Measurements from ENCODE around the gene MANSC4. TPM values are rescaled to one million over a fixed set of nuclear protein-coding genes. Genes with fewer than 3 reads are reported as not detected.

MANSC4 gene
- total RNA-seq, 1 donor, result not detected

GRCh38 chr12:27812502-27812901 lies 32.5 kb upstream of the MANSC4 start:
- TF ChIP-seq, protein P1, sequence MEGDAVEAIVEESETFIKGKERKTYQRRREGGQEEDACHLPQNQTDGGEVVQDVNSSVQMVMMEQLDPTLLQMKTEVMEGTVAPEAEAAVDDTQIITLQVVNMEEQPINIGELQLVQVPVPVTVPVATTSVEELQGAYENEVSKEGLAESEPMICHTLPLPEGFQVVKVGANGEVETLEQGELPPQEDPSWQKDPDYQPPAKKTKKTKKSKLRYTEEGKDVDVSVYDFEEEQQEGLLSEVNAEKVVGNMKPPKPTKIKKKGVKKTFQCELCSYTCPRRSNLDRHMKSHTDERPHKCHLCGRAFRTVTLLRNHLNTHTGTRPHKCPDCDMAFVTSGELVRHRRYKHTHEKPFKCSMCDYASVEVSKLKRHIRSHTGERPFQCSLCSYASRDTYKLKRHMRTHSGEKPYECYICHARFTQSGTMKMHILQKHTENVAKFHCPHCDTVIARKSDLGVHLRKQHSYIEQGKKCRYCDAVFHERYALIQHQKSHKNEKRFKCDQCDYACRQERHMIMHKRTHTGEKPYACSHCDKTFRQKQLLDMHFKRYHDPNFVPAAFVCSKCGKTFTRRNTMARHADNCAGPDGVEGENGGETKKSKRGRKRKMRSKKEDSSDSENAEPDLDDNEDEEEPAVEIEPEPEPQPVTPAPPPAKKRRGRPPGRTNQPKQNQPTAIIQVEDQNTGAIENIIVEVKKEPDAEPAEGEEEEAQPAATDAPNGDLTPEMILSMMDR (IDR thresholded peaks at IDR 0.05; ENCODE audit: insufficient read depth, low read length), result no peak

DNA sequence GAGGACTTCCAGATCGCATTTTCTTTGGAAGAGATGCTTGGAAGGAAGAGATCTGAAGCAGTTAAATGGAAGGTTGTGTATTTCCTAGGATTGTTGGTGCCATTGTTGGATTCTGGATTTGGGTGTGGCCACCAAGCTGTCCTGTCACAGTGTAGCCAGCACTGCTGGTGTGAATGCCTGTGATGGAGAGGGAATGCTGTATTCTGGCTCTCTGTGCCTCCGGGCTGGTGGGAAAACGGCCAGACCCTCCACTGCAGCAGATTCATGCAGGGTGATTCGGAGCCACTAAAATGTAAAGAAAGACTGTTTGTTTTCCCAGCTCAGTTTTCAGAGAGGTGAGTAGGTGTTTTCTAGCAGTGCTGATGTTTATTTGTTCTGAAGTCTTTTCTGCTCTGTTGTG lies 30.7 kb upstream of the MANSC4 start:
- TF ChIP-seq, protein P1 (IDR thresholded peaks at IDR 0.05; ENCODE audit: insufficient read depth, low read length), result no peak
- no peak overlapping the region for H3K4me3 ChIP-seq (ENCODE audit: low read depth, low read length)
- no peak for DNase-seq (ENCODE audit: low read depth)

More at GRCh38 chr12:27812502-27812901, 32.5 kb upstream of the MANSC4 start:
- no peak overlapping the region for H3K4me3 ChIP-seq (ENCODE audit: low read depth, low read length)
- no peak for DNase-seq (ENCODE audit: low read depth)

DNA sequence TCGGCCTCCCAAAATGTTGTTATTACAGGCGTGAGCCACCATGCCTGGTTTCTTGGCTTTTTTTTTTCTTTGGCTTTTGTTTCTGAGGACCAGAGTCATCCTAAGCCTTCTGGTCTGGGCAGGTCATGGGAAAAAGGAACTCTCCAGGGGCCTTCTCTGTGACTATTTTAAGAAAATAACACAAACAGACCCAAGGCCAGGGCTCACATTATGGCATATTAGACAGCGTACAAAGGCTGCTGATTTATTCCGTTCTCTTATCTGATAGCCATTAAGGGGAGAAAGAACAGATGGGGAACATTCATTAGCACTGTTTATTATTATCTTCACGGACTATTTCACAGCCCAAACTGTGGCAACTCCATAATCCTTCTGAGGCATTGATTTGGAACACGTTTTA lies 28.8 kb upstream of the MANSC4 start:
- H3K4me3 ChIP-seq (ENCODE audit: low read depth, low read length), result no peak overlapping the region
- TF ChIP-seq, protein P1 (IDR thresholded peaks at IDR 0.05; ENCODE audit: insufficient read depth, low read length), result no peak
- no peak for DNase-seq (ENCODE audit: low read depth)

DNA sequence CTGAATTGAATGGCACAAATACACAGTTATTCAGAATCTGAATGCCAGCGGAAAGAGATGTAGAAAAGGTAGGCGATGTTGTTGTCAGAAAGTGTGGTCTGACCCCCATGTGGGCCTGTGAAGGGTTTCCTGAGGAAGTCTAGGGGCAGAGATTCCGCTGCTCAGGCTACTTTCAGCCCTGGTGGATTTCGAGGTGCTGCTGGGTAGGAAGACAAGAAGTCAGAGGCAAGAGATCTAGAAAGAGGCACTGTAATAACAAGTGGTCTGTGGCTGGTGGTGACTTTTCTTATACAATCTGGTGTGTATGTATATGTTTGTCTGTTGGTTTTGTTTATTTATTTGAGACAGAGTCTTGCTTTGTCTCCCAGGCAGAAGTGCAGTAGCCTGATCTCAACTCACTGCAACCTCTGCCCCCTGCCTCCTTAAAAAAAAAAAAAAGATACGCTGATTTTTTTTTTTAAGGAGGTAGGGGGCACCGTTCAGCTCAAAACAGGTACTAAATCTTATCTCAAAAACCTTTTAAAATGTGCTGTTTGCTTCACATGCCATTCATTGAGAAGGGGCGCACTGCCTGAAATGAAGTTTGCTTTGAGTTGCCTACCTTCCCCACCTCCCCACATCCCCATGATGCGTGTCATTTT lies 27.1 kb upstream of the MANSC4 start:
- TF ChIP-seq, protein P1 (IDR thresholded peaks at IDR 0.05; ENCODE audit: insufficient read depth, low read length), result no peak
- no peak overlapping the region for H3K4me3 ChIP-seq (ENCODE audit: low read depth, low read length)

GRCh38 chr12:27806259-27806658 lies 26.2 kb upstream of the MANSC4 start:
- no peak overlapping the region for H3K4me3 ChIP-seq (ENCODE audit: low read depth, low read length)
- TF ChIP-seq, protein P1 (IDR thresholded peaks at IDR 0.05; ENCODE audit: insufficient read depth, low read length), result no peak
- DNase-seq (ENCODE audit: low read depth), result no peak

More for the DNA sequence above, 27.1 kb upstream of the MANSC4 start:
- no peak for DNase-seq (ENCODE audit: low read depth)

DNA sequence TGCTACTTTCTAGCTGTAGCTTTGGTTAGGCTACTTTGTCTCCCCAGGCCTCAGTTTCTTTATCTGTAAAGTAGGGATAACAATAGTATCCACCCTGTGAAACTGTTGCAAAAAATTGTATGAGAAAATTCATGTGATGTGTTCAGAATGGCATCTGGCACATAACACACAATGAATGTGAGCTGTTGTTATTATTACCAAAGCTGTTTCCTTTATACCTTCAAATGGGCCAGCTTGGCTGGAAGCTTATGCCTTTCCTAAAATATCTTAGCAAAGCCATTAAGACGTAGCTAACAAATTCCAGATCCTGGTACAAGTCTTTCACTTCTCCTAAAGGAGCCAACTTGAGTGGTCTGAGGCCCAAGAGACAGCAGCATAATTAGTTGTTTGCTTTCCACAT lies 25.2 kb upstream of the MANSC4 start:
- DNase-seq (ENCODE audit: low read depth), result no peak
- H3K4me3 ChIP-seq (ENCODE audit: low read depth, low read length), result no peak overlapping the region
- TF ChIP-seq, protein P1 (IDR thresholded peaks at IDR 0.05; ENCODE audit: insufficient read depth, low read length), result no peak

GRCh38 chr12:27802936-27803335 lies 22.9 kb upstream of the MANSC4 start:
- H3K4me3 ChIP-seq (ENCODE audit: low read depth, low read length), result no peak overlapping the region
- no peak for DNase-seq (ENCODE audit: low read depth)
- TF ChIP-seq, protein P1 (IDR thresholded peaks at IDR 0.05; ENCODE audit: insufficient read depth, low read length), result no peak

Data from fibroblast of the aortic adventitia (primary cell).